GM18909 (cell line): ENCODE results near the gene KATNAL1.

Experiments
- ATAC-seq: cut with Tn5 transposase; IDR thresholded peaks from one replicate; pipeline ENCODE4 v1.9.1; 2021; ENCODE audit warnings: mild to moderate bottlenecking; ENCODE audit not compliant: unreplicated experiment, poor library complexity

The KATNAL1 gene

DNA sequence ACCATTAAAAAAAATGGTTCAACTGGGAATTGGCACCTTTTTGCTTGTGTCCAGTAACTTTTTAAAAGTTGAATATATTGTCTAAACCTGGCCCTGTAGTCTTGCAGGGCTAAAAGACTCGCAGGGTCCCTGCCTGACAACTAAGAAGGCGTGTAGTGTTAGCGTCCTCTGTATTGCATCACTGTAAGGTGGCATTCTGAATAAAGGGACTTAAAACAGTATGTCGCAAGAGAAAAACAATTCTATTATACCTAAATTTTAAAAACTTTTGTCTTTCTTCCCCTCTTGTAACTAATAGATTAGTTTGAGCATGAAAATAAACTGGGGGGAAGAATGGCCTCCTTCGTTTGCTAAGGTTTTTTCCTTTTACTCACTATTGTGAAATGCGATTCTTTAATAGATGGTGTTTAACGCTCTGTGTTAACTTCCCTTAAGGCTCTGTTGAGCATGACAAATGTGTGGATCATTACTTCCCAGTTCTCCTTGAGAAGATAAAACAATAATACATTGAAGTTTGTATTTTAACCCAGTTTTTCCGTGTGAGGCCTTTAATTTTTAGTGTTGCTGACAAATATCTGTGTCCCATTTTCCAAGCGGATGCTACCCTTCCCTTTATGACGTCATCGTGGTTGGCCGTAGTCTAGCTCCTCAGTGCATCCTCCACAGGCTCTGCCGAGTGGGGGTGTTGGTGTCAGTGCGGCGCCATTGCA, 134.6 kb downstream of the KATNAL1 start:
- no peak for ATAC-seq

DNA sequence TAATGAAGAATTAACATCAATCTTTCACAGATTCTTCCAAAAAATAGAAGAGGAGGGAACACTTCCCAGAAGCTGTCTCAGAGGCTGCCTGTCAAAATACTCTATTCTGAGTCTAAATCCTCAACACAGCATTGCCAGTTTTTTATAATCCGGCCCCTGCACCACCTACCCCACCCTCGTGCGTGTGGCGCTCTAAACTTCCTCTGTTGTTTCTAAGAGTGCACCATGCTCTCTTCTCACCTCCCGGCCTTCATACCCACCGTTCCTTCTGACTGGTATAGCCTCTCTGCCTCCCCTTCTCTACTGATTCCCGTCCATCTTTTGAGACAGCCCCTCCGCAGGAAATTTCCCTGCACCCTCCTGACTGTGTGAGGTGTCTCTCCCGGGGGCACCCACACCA, 136.8 kb downstream of the KATNAL1 start:
- ATAC-seq = no peak

DNA sequence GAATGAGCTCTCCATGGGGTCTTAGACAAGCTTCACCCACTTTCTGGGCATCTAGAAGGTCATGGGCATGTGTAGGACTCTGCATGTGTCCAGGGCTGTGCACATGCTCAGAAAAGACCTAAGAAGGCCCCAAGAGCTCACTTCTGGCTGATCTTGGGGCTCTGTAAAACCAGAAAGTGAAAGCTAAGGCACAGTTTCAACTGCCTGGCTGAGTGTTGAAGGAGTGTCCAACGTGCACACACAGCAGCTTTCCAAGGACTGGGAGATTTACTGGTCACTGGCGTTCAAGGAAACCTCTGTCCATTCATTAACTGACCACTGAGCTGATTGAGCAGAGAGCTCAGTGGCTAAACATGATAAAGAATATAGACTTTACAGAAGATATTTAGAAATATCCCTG, 137.9 kb downstream of the KATNAL1 start:
- no peak for ATAC-seq

DNA sequence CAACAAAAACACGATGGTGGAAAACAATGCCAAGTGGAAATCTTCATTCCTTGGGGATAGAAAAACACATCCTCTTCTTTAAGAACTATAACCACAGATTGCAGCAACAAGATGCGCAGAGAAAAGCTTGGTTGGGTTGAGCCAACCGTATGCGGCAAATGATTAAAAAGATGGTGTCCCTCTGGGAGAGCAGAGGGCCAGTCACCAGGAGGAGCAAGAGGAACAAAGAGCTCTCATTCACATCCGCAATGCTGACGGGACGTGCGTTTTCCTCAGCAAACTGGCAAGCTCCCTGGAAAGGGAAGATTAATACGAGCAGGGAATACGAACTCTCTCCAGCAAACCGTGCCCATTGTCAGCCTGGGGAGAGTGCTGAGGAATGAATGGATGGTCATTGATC, 141.6 kb downstream of the KATNAL1 start:
- ATAC-seq = no peak

DNA sequence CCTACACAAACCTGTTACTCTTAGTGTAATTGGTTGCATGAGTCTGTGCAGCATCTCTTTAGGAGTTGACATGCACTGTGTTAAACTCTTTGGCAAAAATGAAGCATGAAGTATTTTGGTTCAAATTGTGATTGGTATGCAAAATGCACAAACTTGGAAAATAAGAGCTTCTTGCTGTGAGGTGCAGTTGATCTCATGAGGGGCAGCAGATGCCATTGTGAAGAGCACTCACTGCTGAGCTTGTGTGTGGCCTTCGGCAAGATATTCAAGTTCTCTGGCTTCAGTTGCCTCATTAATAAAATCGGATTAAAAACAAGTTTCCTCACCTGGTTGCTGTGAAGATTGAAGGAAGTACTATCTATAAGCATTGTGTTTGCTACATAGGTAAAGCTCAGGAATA, 142.3 kb downstream of the KATNAL1 start:
- no peak for ATAC-seq

DNA sequence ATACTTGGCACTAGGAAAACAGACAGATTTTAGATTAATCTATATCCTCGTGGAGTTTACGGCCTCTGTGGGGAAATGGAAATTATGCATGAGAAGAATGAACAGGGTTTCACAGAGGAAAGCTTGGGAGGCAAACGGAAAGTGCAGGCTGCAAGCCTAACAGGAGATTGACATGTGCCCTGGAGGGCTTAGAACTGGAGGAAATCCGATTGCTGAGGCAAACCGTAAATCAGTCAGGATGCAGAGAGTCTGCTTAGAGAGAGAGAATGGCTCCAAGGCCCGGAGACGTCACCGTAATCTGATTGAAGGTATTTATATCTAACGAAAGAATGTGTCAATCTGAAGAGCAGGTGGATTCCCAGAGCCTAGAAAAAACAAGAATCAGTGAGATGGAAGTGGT, 143.2 kb downstream of the KATNAL1 start:
- no peak for ATAC-seq

DNA sequence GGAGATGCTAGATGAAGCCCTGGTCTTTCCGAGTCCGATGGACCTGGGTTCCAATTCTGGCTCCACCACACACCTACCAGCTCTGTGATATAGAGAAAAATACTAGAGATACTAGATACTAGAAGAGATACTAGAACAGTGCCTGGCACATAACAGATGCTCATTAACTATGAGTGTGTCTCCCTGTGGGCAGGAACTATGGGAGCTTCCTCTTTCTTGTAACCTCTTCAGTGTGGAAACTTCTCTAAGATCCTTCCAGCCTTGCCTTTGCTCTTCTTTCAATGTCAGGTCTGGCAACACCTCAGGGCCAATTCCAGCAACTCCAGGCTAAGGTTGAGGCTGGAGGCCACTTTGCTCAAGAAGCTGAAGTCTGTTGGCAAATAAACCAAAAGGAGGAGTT, 143.9 kb downstream of the KATNAL1 start:
- ATAC-seq = no peak

DNA sequence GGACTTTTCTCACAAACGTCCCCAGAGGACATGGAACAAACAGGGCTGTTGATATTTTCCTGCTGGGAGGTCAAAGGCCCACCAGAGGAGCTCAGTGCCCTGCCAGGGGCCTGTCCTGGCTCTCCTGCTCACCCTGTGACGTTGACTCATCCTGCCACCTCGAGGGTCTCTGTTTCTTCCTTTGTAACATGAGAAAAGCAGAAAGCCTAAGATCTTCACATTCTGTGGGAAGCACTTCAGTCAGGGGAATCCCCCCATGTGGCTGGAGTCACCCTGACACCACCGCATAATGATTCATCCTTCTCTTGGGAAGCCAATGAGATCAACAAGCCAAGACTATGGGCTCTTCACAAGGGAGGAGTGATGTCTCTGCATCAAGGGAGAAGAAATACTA, 147.9 kb downstream of the KATNAL1 start:
- ATAC-seq = no peak

DNA sequence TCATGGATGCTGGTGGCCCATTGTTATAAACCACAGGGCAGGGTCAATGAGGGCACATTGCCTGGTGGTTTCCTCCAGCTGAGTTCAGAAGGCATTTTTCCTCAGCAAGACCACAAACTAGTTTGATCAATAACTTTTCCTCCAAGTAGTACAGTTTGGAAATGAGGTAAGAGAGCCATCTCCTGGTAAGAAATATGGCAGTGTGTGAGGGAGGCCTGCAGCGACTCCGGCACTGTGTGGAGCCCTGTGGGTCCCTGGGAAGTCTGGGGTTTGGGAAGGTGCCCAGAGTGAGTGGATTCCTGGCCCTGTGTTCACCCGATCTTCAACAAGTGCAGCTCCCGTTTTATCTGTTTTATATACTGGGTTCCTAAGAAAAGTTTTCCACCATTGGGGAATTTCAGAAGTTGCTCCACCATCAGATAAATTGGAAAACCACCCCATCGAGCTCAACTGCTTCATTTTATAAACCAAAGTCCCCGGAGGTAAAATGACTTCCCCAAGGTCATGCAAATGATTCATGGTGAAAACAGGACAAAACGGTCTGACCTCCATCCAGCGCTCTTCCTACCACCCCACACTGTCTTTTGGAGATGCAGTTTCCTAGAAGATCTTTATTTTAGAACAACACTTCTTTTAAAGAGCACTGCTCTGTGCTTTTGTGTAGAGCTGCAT, 148.4 kb downstream of the KATNAL1 start:
- ATAC-seq = no peak

DNA sequence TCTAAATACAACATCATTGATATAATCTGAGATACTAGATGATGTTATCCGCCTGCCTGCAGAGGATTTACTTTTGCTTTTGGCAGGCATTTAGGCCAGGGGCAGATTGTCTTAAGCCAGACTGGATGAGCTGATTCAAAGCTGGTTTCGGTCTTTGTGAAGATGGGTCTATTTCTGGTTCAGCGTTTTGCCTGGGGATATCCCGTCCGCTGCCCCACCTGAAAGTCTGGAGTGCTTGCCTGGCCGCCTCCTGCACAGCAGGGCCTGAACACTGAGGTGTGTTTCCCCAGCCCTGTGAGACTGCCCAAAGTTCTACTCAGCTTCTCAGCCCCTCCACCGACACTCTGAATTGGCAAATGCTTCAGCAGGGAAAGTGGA, 149.7 kb downstream of the KATNAL1 start:
- peak; percentile 48 for ATAC-seq

DNA sequence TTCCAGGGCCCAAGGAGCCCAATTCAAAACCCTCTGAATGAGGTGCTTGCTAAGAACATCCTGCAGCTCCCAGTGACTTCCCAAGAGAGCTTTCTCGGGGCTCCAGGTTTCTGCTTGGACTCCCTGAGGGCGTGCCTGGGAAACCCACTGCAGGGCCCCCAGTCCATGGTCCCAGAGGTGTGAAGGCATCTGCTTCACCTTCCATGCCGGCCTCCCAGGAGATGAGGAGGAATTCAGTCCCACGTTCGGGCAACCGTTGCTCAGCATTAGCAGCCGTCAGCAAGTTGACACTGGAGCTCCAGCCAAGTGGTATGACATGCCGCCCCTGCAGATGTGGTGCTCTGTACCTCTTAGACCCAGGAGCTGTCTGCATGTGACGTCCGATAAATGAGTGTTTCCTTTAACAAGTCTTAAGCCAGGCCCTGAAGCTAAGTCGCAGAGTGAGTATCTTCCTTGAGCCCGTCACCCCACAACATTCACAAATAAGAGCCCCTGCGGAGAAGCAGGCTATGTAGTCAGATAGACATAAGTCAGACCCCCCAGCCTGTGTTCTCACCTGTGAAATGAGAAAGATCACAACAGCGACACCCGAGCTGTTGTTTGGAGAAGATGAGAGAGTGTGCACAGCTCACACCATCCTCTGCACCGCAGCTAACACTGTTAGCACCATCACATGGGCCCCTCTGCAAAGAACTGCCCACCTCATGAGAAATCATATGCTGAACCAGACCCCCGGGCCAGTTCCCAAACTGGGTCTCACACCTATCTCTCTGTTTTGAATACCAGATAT, 150.3 kb downstream of the KATNAL1 start:
- no peak for ATAC-seq

DNA sequence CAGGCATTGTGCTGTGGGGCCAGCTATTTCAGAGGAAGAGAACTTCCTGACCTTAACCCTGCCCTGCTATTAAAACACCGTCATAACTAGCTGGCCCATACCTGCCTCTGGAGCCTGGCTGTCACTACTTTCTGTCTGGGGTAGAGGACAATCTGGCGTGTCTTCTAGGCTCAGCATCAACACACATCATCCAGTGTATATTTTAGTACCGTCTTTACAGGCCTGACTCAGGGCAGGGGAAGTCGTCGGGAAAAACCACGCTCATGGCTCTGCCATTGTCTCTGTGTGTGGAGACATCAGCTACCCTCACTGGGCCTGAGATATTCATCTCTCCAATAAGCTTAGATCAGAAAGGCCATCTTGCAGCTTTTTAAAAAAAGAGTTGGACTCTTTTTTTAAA, 151.1 kb downstream of the KATNAL1 start:
- no peak for ATAC-seq

DNA sequence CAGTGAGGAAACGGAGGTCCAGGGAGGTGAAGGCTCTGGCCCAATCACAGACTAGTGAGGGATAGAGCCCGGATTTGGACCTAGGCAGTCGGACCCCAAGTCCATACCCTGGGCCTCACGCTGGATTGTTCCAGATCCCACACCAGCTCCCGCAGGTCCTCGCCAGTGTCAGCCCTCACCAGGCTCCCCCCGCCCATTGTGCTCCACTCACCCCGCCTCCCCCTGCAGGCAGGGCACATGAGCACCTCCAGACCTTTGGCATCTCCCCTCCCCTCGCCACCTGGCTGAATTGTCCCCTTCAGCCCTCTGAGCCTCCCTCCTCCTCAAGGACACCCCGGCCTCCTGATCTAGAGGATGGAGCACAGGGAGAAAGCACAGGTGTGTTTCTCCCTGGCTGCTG, 152.4 kb downstream of the KATNAL1 start:
- ATAC-seq = no peak

DNA sequence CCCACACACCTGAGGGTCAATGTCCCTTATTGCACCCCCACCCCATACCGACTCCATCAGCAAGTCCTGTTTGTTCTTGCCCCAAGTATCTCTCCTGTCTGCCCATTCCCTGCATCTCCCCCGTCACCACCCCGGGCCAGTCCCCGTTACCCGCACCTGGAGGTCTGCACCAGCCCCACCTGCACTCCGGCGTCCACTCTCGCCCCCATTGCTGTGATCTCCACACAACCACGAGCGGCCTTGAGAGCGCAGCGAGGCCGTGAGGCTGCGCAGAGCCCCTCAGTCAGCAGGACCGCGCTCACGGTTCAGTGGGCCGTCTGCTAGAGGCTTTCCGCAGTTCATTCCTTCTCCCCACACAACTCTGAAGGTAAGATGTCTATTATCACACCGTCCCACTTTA, 152.8 kb downstream of the KATNAL1 start:
- no peak for ATAC-seq

DNA sequence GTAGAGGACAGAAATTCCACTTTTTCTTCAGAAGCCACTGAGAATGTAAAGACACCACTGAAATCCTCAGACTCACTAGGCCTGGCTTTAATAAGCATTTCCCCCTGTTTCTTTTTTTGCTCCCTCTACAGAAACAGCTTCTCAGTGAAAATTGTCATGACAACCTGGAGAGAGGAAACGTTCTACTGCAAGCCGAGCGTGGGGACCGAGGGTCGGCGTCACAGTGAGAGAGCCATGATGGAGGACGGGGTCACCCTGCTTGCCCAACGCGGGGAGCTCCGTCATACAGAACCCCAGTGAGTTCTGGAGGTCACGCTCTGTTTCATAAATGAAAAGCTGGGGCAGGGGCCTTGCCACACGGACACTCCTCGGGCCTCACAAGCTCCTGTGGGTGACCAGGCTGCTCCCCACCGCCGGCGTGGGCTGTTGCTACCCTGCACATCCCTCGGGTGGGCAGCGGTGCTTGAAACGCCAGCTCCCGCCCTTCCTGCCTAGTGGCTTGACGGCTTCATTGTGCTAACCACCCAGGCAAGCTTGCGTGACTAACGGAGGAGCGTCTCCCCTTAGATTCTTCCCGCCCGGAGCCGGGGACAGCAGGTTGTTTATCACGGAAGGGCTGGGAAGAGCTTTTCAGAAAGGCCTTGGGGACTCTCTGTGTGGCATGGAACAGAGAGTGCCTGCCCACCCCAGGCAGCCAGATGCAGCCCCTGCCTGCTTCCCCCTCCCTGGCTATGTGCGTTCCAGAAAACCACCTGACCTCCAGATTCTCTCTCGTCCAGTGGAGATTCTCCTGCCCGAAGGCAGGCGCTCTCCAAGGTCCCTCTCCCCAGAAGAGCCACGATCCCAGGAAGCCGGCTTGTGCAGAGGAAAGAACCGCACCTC, 153.6 kb downstream of the KATNAL1 start:
- ATAC-seq = no peak
